Ascending aorta (tissue), 2 donors: Measurements from ENCODE around the gene FCAMR. TPM values are rescaled to one million over a fixed set of nuclear protein-coding genes. Genes with fewer than 3 reads are reported as not detected.
A peak's percentile ranks its signal among the peaks of the same experiment; 100 is the strongest.

Experiments used
- DNase-seq, 2 donors: peaks; one replicate each; pipeline ENCODE4 v3.0.0-alpha.2; 2019; ENCODE audit warnings: low spot score in 2 of 2
- H3K27ac ChIP-seq, 2 donors: fragments of 200-600 bp; sonication (generic); one replicate each; pipeline ENCODE4 v1.5.1; 2016 to 2017; ENCODE audit warnings: mild to moderate bottlenecking in 1 of 2
- H3K27me3 ChIP-seq: fragments of 200-600 bp; sonication (generic); one replicate; pipeline ENCODE4 v1.5.1; 2017
- H3K36me3 ChIP-seq, 2 donors: fragments of 200-600 bp; sonication (generic); one replicate each; pipeline ENCODE4 v1.5.1; 2016
- H3K4me1 ChIP-seq, 2 donors: fragments of 200-600 bp; sonication (generic); one replicate each; pipeline ENCODE4 v1.5.1; 2016 to 2017; ENCODE audit warnings: mild to moderate bottlenecking in 1 of 2
- H3K4me3 ChIP-seq, 2 donors: fragments of 200-600 bp; sonication (generic); one replicate each; pipeline ENCODE4 v1.5.1; 2016 to 2017; ENCODE audit warnings: mild to moderate bottlenecking in 1 of 2
- H3K9me3 ChIP-seq, 2 donors: fragments of 200-600 bp; sonication (generic); one replicate each; pipeline ENCODE4 v1.5.1; 2016
- intact Hi-C: fragments of 100-400 bp; cut with DNase I; formaldehyde crosslinking; loops from one replicate; pipeline ENCODE4 v1.15.1; 2023
- total RNA-seq: library from RNA; depleted of rRNA; stranded (reverse); fragments of >200 nt; gene quantifications from one replicate; pipeline ENCODE4 v1.1.0, GENCODE V29; 2016
- TF ChIP-seq, protein P1 (sequence below), 3 experiments: fragments of 200-600 bp in 2 of 3; fragments of 450-650 bp in 1 of 3; sonication (generic) in 2 of 3; IDR thresholded peaks; one replicate each; pipeline ENCODE4 v1.5.1; 2016 to 2019; ENCODE audit warnings: antibody characterized with exemption in 3 of 3, mild to moderate bottlenecking in 1 of 3, moderate library complexity in 1 of 3

FCAMR gene
- total RNA-seq, 1 donor from 2014 or later: not detected

DNA sequence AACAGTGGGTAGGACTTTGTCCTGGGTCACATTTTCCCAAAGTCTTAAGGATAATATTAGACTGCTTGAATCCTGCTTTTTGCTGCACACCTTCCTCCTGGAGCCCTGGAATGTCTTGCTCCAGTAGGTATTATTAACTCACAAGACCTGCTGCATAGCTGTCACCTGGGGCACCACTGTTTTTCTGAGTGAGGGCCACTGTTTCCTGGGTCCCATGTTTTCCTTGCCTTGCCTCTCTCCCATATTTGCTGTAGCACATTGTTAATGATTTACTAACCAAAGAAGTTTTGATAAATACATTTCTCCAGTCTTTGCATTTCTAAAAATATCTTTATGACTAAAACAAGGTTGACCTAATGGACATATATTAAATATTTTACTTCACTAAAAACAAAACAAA, 22.5 kb upstream of the FCAMR start:
- intact Hi-C loops: no loop called here
- Histone ChIP-seq H3K9me3 (no peaks in the 10 kb centered on the region), H3K4me1 (no peaks in the 10 kb centered on the region), H3K4me3 (no peak overlapping the region), H3K27me3 (no peaks in the 10 kb centered on the region), H3K36me3 (no peaks in the 10 kb centered on the region), H3K27ac (no peak overlapping the region)
- DNase-seq: no peak
- TF ChIP-seq, protein P1, sequence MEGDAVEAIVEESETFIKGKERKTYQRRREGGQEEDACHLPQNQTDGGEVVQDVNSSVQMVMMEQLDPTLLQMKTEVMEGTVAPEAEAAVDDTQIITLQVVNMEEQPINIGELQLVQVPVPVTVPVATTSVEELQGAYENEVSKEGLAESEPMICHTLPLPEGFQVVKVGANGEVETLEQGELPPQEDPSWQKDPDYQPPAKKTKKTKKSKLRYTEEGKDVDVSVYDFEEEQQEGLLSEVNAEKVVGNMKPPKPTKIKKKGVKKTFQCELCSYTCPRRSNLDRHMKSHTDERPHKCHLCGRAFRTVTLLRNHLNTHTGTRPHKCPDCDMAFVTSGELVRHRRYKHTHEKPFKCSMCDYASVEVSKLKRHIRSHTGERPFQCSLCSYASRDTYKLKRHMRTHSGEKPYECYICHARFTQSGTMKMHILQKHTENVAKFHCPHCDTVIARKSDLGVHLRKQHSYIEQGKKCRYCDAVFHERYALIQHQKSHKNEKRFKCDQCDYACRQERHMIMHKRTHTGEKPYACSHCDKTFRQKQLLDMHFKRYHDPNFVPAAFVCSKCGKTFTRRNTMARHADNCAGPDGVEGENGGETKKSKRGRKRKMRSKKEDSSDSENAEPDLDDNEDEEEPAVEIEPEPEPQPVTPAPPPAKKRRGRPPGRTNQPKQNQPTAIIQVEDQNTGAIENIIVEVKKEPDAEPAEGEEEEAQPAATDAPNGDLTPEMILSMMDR (IDR thresholded peaks at IDR 0.05): no peak

- no peaks in the 10 kb centered on the region for H3K4me1 ChIP-seq
- TF ChIP-seq, protein P1 (IDR thresholded peaks at IDR 0.05): no peak
- DNase-seq: no peak
- H3K27ac ChIP-seq: no peak overlapping the region
- no peak overlapping the region for H3K4me3 ChIP-seq
- intact Hi-C loops: no loop called here
- no peaks in the 10 kb centered on the region for H3K9me3 ChIP-seq
- H3K27me3 ChIP-seq: no peaks in the 10 kb centered on the region
- no peaks in the 10 kb centered on the region for H3K36me3 ChIP-seq
These were observed 17.6 kb upstream of the FCAMR start for GRCh38 chr1:206987873-206988272.

DNA sequence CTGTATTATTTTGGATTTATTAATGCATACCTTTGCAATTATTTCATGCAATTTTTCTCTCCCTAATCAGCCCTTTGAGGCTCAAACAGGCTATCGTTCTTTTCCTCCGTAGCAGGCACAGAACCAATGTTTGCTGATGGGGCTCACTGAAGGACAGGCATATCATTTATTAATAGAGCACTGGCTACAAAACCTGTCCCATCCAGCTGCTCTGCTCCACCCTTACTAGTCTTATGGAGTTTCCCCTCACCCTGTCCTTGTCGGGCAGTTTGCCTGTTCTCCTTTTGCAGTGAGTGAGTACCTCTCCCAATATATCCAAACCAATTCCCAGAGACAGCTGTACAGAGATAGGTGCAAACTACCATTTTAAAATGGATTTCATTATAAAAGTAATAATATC, 16.6 kb upstream of the FCAMR start:
- Histone ChIP-seq H3K9me3 (no peaks in the 10 kb centered on the region), H3K4me3 (no peak overlapping the region), H3K27me3 (no peaks in the 10 kb centered on the region), H3K27ac (no peak overlapping the region), H3K36me3 (no peaks in the 10 kb centered on the region), H3K4me1 (no peaks in the 10 kb centered on the region)
- DNase-seq: no peak
- TF ChIP-seq, protein P1 (IDR thresholded peaks at IDR 0.05): no peak
- intact Hi-C loops: no loop called here

- TF ChIP-seq, protein P1 (IDR thresholded peaks at IDR 0.05): no peak
- H3K27ac ChIP-seq: no peak overlapping the region
- no peak overlapping the region for H3K4me3 ChIP-seq
- no peaks in the 10 kb centered on the region for H3K36me3 ChIP-seq
- H3K27me3 ChIP-seq: no peaks in the 10 kb centered on the region
- no peaks in the 10 kb centered on the region for H3K4me1 ChIP-seq
- no peak for DNase-seq
- intact Hi-C loops: no loop called here
- H3K9me3 ChIP-seq: no peaks in the 10 kb centered on the region
These were observed 16.1 kb upstream of the FCAMR start for GRCh38 chr1:206986402-206986801.

DNA sequence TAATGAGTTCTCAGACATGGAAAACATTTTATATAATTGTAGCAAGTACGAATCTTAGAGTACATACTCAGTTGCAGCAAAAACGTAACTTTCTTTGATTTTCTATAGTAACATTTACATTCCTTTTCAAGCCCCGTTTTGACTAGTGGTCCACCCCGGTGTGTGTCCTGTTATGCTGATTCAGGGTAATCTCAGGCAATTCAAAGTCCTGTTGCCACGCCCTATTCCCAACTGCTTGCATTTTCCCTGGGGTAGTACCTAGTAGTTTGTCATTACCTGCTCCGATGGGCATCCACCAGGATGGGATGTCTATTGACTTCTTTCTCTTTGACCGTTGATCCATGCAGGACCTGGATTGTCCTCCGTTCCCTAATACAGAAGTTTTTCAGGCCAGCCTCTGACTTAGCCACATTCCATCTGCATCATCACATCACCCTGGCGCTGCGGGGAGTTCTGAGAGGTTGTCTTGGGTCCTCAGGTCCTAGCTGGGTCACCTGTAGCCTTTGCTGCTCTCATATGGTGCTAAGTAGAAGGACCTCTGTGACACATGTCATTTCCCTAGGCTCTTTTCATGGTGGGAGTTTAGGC, 15.0 kb upstream of the FCAMR start:
- no peaks in the 10 kb centered on the region for H3K4me1 ChIP-seq
- no peaks in the 10 kb centered on the region for H3K27me3 ChIP-seq
- no peak overlapping the region for H3K27ac ChIP-seq
- no peaks in the 10 kb centered on the region for H3K36me3 ChIP-seq
- intact Hi-C loops: no loop called here
- DNase-seq: no peak
- H3K4me3 ChIP-seq: no peak overlapping the region
- TF ChIP-seq, protein P1 (IDR thresholded peaks at IDR 0.05): no peak
- H3K9me3 ChIP-seq: no peaks in the 10 kb centered on the region

DNA sequence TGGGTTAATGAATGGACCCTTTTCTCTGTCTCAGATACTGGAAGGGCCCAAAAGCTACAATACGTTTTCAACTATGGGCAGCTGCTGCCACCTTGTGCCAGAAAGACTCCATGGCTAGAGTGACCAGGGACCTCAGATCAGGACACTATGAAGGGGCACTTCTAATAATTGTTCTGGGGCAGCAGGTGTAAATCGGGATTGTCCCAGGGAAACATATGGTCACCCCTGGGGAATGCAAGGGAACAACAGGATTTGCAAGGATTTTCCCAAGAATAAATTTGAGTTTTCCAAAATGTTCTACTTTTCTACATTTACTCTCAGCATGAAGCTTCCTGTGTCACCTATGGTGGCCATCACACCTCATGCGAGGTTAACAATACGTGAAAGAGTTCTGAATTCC, 12.0 kb upstream of the FCAMR start:
- intact Hi-C loops: no loop called here
- Histone ChIP-seq H3K9me3 (no peaks in the 10 kb centered on the region), H3K27me3 (no peaks in the 10 kb centered on the region), H3K4me1 (no peaks in the 10 kb centered on the region), H3K27ac (no peak overlapping the region), H3K36me3 (no peaks in the 10 kb centered on the region), H3K4me3 (no peak overlapping the region)
- no peak for DNase-seq
- TF ChIP-seq, protein P1 (IDR thresholded peaks at IDR 0.05): peak; percentile 8 to 46 (median 24)
